WTC11 (cell line): ENCODE results near the gene AFF3. TPM values are rescaled to one million over a fixed set of nuclear protein-coding genes. Genes with fewer than 3 reads are reported as not detected.

ENCODE experiments used
- ATAC-seq: fragments of 200-7000 bp; cut with Tn5 transposase; 2 replicates; pipeline ENCODE4 v1.10.0; 2021; ENCODE audit warnings: mild to moderate bottlenecking, moderate library complexity
- CTCF ChIA-PET: fragments of 300-600 bp; sonication (Branson Sonifier 250); formaldehyde crosslinking; loops from one replicate; lab custom pipeline; 2021; ENCODE audit warnings: antibody characterized with exemption; lab: Charles Lee
- POLR2A ChIA-PET: fragments of 350-600 bp; sonication (Branson Sonifier 250); formaldehyde crosslinking; loops from one replicate; lab custom pipeline; 2021; ENCODE audit warnings: antibody characterized with exemption; lab: Charles Lee
- DNase-seq: peaks from one replicate; pipeline ENCODE4 v3.0.0; 2021; ENCODE audit warnings: low spot score
- H3K27ac Mint-ChIP-seq: 2 replicates; pipeline ENCODE4 v1.8.0; 2021; ENCODE audit warnings: mixed read lengths
- H3K27me3 Mint-ChIP-seq: 2 replicates; pipeline ENCODE4 v1.8.0; 2021; ENCODE audit warnings: low read depth, mild to moderate bottlenecking, moderate library complexity, mixed read lengths
- H3K36me3 Mint-ChIP-seq: 2 replicates; pipeline ENCODE4 v1.8.0; 2021; ENCODE audit warnings: mixed read lengths
- H3K4me1 Mint-ChIP-seq: 2 replicates; pipeline ENCODE4 v1.8.0; 2022; ENCODE audit warnings: mixed read lengths
- H3K4me3 Mint-ChIP-seq: 2 replicates; pipeline ENCODE4 v1.8.0; 2021; ENCODE audit warnings: mild to moderate bottlenecking, moderate library complexity, mixed read lengths
- H3K9me3 Mint-ChIP-seq: 2 replicates; pipeline ENCODE4 v1.8.0; 2021; ENCODE audit warnings: mixed read lengths
- ATF6 ChIP-seq: sonication (generic); formaldehyde crosslinking; IDR thresholded peaks from 2 replicates; pipeline ENCODE4 v1.8.1; 2023; ENCODE audit warnings: mild to moderate bottlenecking, missing genetic modification reagents
- CDX4 ChIP-seq: fragments of 250-450 bp; sonication (Bioruptor Pico); IDR thresholded peaks from 2 replicates; pipeline ENCODE4 v1.9.0; 2021; ENCODE audit warnings: moderate library complexity, mild to moderate bottlenecking, inconsistent platforms, borderline replicate concordance
- CREB1 ChIP-seq: sonication (generic); formaldehyde crosslinking; IDR thresholded peaks from 2 replicates; pipeline ENCODE4 v1.8.0; 2023; ENCODE audit warnings: mild to moderate bottlenecking, missing genetic modification reagents
- CREM ChIP-seq: sonication (generic); formaldehyde crosslinking; IDR thresholded peaks from 2 replicates; pipeline ENCODE4 v1.8.1; 2022; ENCODE audit warnings: mild to moderate bottlenecking, missing genetic modification reagents, moderate library complexity
- FOXJ3 ChIP-seq: sonication (generic); formaldehyde crosslinking; IDR thresholded peaks from 2 replicates; pipeline ENCODE4 v1.9.0; 2021; ENCODE audit warnings: missing genetic modification reagents, mild to moderate bottlenecking, borderline replicate concordance
- FOXP4 ChIP-seq: sonication (generic); formaldehyde crosslinking; IDR thresholded peaks from 2 replicates; pipeline ENCODE4 v1.8.0; 2022; ENCODE audit warnings: mild to moderate bottlenecking, missing genetic modification reagents
- MAX ChIP-seq: sonication (generic); formaldehyde crosslinking; IDR thresholded peaks from 2 replicates; pipeline ENCODE4 v1.8.0; 2022; ENCODE audit warnings: mild to moderate bottlenecking, missing genetic modification reagents
- NR3C1 ChIP-seq: sonication (generic); formaldehyde crosslinking; conservative IDR thresholded peaks from 2 replicates; pipeline ENCODE4 v1.8.1; 2023; ENCODE audit warnings: low read depth, mild to moderate bottlenecking, missing genetic modification reagents
- SP1 ChIP-seq: sonication (generic); formaldehyde crosslinking; conservative IDR thresholded peaks from 2 replicates; pipeline ENCODE4 v1.8.1; 2022; ENCODE audit warnings: missing genetic modification reagents
- TCF7 ChIP-seq: sonication (generic); formaldehyde crosslinking; IDR thresholded peaks from 2 replicates; pipeline ENCODE4 v1.8.0; 2022; ENCODE audit warnings: mild to moderate bottlenecking, low read depth, missing genetic modification reagents, moderate library complexity
- TEAD4 ChIP-seq: sonication (generic); formaldehyde crosslinking; IDR thresholded peaks from 2 replicates; pipeline ENCODE4 v1.8.0; 2022; ENCODE audit warnings: mild to moderate bottlenecking, missing genetic modification reagents
- TP53 ChIP-seq: sonication (generic); formaldehyde crosslinking; IDR thresholded peaks from 2 replicates; pipeline ENCODE4 v1.8.1; 2023; ENCODE audit warnings: mild to moderate bottlenecking, missing genetic modification reagents
- ZNF219 ChIP-seq: sonication (generic); formaldehyde crosslinking; IDR thresholded peaks from 2 replicates; pipeline ENCODE4 v1.8.0; 2023; ENCODE audit warnings: missing genetic modification reagents, mild to moderate bottlenecking, borderline replicate concordance
- ZNF232 ChIP-seq: sonication (generic); formaldehyde crosslinking; IDR thresholded peaks from 2 replicates; pipeline ENCODE4 v1.8.0; 2022; ENCODE audit warnings: mild to moderate bottlenecking, missing genetic modification reagents
- ZNF416 ChIP-seq: fragments of 250-450 bp; sonication (Bioruptor Pico); IDR thresholded peaks from 2 replicates; pipeline ENCODE4 v1.9.0; 2021; ENCODE audit warnings: mild to moderate bottlenecking, inconsistent platforms
- total RNA-seq: library from RNA; stranded (reverse); gene quantifications from 3 replicates; pipeline ENCODE4 v1.2.3, GENCODE V29; 2021
- TF ChIP-seq, protein P1 (sequence below): sonication (generic); formaldehyde crosslinking; IDR thresholded peaks from 2 replicates; pipeline ENCODE4 v1.8.1; 2022; ENCODE audit warnings: mild to moderate bottlenecking, missing genetic modification reagents, moderate library complexity, borderline replicate concordance
- TF ChIP-seq, protein P2 (sequence below): sonication (generic); formaldehyde crosslinking; IDR thresholded peaks from 2 replicates; pipeline ENCODE4 v1.8.1; 2023; ENCODE audit warnings: mild to moderate bottlenecking, missing genetic modification reagents, borderline replicate concordance
- TF ChIP-seq, protein P3 (sequence below): sonication (generic); formaldehyde crosslinking; IDR thresholded peaks from 2 replicates; pipeline ENCODE4 v1.8.1; 2023; ENCODE audit warnings: mild to moderate bottlenecking, moderate library complexity, missing genetic modification reagents

Gene AFF3
- total RNA-seq, 1 experiment from 2014 or later, result 1.2 TPM

DNA sequence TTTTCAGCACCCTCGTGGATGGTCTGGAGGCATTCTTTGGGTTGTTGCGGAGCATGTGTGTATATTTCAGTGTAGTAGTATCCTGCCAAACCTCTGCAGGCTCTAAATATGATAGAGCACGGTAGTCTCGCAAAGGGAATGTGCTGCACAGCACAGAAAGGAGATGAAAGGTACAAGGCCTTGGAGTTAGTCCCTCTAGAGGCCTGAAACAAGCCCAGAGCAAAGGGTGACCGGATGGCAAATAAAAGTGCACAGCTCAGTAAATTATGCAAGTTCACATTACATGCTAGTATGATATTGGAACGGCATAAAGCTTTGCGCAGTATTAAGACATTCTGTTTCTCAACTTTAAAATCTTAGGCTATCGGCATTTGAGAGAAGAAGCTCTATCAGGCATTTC is 358.1 kb downstream of the AFF3 start:
- CTCF ChIA-PET, result no interaction called here
- H3K4me1 Mint-ChIP-seq, result no peaks in the 10 kb centered on the region

DNA sequence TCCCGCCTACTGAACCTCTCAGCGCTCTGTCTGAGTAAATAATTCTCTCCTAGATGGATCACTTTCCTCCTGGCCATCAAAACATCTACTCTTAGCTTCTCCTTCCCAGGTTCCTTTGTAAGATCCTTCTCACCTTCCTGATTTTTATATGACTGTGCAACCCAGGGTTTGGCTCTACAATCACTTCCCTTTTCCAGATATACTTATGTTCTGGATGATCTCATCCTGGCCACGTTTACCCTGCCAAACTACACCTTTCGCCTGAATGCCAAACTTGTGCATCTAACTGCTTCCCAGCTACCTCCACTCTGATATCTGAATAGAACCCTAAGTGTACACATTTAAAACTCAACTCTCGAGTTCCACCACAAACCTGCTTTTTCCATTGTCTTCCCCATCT is 362.1 kb downstream of the AFF3 start:
- CTCF ChIA-PET, result no interaction called here
- no peak for ATAC-seq
- H3K27ac Mint-ChIP-seq, result no peak overlapping the region
- H3K4me3 Mint-ChIP-seq, result no peak overlapping the region
- POLR2A ChIA-PET, result no interaction called here
- H3K4me1 Mint-ChIP-seq, result peaks cover 4% of the 10 kb centered on the region; the same call in 1 of the 2 replicates
- H3K27me3 Mint-ChIP-seq, result no peaks in the 10 kb centered on the region; the same call in 1 of the 2 replicates
- peaks cover 26% of the 10 kb centered on the region for H3K9me3 Mint-ChIP-seq
- H3K36me3 Mint-ChIP-seq, result peaks cover 7% of the 10 kb centered on the region
- no peak for DNase-seq
- TF ChIP-seq SP1 (CRISPR knock-in tag), result no peak
- no peak for TF ChIP-seq NR3C1 (CRISPR knock-in tag)
- TF ChIP-seq, protein P1, sequence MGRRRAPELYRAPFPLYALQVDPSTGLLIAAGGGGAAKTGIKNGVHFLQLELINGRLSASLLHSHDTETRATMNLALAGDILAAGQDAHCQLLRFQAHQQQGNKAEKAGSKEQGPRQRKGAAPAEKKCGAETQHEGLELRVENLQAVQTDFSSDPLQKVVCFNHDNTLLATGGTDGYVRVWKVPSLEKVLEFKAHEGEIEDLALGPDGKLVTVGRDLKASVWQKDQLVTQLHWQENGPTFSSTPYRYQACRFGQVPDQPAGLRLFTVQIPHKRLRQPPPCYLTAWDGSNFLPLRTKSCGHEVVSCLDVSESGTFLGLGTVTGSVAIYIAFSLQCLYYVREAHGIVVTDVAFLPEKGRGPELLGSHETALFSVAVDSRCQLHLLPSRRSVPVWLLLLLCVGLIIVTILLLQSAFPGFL, result no peak
- no peak for TF ChIP-seq ZNF219 (CRISPR knock-in tag)
- TF ChIP-seq ZNF232 (CRISPR knock-in tag), result no peak
- TF ChIP-seq, protein P2, sequence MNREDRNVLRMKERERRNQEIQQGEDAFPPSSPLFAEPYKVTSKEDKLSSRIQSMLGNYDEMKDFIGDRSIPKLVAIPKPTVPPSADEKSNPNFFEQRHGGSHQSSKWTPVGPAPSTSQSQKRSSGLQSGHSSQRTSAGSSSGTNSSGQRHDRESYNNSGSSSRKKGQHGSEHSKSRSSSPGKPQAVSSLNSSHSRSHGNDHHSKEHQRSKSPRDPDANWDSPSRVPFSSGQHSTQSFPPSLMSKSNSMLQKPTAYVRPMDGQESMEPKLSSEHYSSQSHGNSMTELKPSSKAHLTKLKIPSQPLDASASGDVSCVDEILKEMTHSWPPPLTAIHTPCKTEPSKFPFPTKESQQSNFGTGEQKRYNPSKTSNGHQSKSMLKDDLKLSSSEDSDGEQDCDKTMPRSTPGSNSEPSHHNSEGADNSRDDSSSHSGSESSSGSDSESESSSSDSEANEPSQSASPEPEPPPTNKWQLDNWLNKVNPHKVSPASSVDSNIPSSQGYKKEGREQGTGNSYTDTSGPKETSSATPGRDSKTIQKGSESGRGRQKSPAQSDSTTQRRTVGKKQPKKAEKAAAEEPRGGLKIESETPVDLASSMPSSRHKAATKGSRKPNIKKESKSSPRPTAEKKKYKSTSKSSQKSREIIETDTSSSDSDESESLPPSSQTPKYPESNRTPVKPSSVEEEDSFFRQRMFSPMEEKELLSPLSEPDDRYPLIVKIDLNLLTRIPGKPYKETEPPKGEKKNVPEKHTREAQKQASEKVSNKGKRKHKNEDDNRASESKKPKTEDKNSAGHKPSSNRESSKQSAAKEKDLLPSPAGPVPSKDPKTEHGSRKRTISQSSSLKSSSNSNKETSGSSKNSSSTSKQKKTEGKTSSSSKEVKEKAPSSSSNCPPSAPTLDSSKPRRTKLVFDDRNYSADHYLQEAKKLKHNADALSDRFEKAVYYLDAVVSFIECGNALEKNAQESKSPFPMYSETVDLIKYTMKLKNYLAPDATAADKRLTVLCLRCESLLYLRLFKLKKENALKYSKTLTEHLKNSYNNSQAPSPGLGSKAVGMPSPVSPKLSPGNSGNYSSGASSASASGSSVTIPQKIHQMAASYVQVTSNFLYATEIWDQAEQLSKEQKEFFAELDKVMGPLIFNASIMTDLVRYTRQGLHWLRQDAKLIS (CRISPR knock-in tag), result no peak
- no peak for TF ChIP-seq MAX (CRISPR knock-in tag)
- no peak for TF ChIP-seq ATF6 (CRISPR knock-in tag)

More for the DNA sequence above, 358.1 kb downstream of the AFF3 start:
- POLR2A ChIA-PET, result no interaction called here
- no peak for ATAC-seq
- no peak overlapping the region for H3K4me3 Mint-ChIP-seq
- peaks cover 14% of the 10 kb centered on the region for H3K9me3 Mint-ChIP-seq
- no peaks in the 10 kb centered on the region for H3K36me3 Mint-ChIP-seq
- DNase-seq, result no peak
- no peaks in the 10 kb centered on the region; the same call in 1 of the 2 replicates for H3K27me3 Mint-ChIP-seq
- TF ChIP-seq TP53 (CRISPR knock-in tag) (no peak), TEAD4 (CRISPR knock-in tag) (no peak), CREM (no peak), TCF7 (CRISPR knock-in tag) (no peak), FOXP4 (no peak), FOXJ3 (CRISPR knock-in tag) (no peak), CREB1 (CRISPR knock-in tag) (no peak), CDX4 (CRISPR knock-in tag) (no peak), ZNF232 (CRISPR knock-in tag) (no peak), ATF6 (CRISPR knock-in tag) (no peak), ZNF416 (no peak)
- TF ChIP-seq, protein P3, sequence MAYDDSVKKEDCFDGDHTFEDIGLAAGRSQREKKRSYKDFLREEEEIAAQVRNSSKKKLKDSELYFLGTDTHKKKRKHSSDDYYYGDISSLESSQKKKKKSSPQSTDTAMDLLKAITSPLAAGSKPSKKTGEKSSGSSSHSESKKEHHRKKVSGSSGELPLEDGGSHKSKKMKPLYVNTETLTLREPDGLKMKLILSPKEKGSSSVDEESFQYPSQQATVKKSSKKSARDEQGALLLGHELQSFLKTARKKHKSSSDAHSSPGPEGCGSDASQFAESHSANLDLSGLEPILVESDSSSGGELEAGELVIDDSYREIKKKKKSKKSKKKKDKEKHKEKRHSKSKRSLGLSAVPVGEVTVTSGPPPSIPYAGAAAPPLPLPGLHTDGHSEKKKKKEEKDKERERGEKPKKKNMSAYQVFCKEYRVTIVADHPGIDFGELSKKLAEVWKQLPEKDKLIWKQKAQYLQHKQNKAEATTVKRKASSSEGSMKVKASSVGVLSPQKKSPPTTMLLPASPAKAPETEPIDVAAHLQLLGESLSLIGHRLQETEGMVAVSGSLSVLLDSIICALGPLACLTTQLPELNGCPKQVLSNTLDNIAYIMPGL (CRISPR knock-in tag), result no peak
- H3K27ac Mint-ChIP-seq, result no peak overlapping the region
